Measurements from ENCODE around the gene NR2C2.

The NR2C2 gene

DNA sequence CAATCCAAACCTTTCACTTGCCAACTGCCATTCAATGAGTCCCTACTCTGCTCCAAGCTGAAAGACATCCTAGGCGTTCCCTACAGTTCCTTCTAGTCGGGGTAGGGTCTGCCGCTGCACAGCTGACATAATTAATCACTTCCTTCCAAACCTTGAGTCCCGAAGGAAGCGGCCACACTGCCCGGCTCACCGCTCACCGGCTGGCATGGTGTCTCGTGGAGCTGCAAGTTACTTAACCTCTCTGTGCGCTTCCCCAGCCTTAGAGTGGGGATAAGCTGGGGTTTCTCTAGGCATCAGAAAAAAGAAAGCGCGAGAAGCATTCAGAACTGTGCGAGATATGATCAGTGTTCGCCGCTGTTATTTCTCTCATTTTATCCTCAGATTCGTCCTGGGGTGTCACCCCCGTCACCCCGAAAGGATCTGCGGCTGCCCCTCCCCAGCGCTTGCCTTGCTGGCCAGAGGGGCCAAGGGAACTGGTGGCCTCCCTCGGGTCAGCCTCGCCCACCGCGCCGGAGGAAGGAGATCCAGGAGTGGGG, 117.0 kb downstream of the NR2C2 start:
- TF ChIP-seq, protein P1, sequence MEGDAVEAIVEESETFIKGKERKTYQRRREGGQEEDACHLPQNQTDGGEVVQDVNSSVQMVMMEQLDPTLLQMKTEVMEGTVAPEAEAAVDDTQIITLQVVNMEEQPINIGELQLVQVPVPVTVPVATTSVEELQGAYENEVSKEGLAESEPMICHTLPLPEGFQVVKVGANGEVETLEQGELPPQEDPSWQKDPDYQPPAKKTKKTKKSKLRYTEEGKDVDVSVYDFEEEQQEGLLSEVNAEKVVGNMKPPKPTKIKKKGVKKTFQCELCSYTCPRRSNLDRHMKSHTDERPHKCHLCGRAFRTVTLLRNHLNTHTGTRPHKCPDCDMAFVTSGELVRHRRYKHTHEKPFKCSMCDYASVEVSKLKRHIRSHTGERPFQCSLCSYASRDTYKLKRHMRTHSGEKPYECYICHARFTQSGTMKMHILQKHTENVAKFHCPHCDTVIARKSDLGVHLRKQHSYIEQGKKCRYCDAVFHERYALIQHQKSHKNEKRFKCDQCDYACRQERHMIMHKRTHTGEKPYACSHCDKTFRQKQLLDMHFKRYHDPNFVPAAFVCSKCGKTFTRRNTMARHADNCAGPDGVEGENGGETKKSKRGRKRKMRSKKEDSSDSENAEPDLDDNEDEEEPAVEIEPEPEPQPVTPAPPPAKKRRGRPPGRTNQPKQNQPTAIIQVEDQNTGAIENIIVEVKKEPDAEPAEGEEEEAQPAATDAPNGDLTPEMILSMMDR (IDR thresholded peaks at IDR 0.05; ENCODE audit: low read depth, low read length, missing control alignments): no peak
- peak overlapping the region; percentile 95 for H3K4me3 ChIP-seq (ENCODE audit: low read depth, low read length)
- H3K27me3 ChIP-seq (replicated peaks): no peaks in the 10 kb centered on the region
- no peak for DNase-seq
- peak overlapping the region; percentile 73 for H3K27ac ChIP-seq
- H3K36me3 ChIP-seq (replicated peaks): no peaks in the 10 kb centered on the region
- in situ Hi-C loops (cut with HindIII; ENCODE audit: low pct_ligation_motif_present, low sequenced_read_pairs): no loop called here

DNA sequence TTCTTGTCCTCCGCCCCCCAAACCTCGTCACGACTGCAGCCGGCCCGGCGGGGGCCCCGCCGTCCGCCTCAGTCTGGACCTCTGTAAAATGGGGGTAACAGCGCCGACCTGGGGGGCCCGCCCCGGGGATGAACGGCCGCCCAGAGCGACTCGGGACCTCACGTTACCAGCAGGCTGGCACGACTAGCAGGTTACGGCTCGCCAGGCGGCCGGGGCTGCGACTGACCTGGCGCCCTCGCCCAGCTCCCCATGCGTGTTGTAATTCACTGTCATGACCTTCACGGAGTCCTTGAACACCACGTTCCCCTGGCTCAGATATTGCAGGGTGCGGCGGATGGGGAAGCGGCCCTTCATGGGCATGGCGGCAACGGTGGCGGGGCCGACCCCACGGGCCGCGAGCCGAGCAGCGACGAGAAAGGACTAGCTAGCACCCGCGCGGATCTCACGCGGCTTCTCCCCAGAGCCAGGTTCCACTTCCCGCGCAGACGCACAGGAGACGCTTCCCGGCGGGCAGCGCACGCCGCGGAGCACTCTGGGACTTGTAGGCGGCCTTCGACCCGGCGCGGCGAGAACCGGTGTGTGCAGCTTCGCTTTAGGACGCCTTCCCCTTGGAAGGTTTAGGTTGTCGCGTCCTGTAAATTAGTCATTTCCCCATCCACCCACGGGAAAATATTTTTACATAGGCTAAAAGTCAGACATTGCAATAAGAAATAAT, 117.6 kb downstream of the NR2C2 start, which contains the start of gene MRPS25:
Gene MRPS25 (minus strand): TSS at position 481 of the 715 bp plus-strand sequence. CDS start 121 bp downstream, at position 360.
- in situ Hi-C loops (cut with HindIII; ENCODE audit: low pct_ligation_motif_present, low sequenced_read_pairs): no loop called here
- H3K36me3 ChIP-seq (replicated peaks): no peaks in the 10 kb centered on the region
- TF ChIP-seq, protein P1 (IDR thresholded peaks at IDR 0.05; ENCODE audit: low read depth, low read length, missing control alignments): no peak
- DNase-seq: peak; percentile 93
- H3K27me3 ChIP-seq (replicated peaks): no peaks in the 10 kb centered on the region
- H3K4me3 ChIP-seq (ENCODE audit: low read depth, low read length): peak within 1 kb of the TSS; percentile 95
- H3K27ac ChIP-seq: peak within 1 kb of the TSS; percentile 73

DNA sequence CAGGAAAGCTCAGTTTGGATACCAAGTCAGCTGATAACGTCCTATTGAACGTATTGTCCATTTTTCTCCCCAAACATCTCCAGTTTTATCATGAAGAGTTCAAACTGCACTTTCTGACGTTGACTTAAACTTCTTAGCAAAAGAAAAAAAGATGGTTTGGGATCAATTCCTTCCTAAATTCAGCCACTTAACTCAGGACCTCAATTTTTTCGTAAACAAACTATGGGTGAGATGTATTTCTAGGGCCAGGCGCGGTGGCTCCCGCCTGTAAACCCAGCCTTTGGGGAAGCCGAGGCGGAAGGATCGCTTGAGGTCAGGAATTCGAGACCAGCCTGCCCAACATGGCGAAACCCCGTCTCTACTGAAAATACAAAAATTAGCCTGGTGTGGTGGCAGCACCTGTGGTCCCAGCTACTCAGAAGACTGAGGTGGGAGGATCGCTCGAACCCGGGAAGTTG, 118.2 kb downstream of the NR2C2 start:
- Histone ChIP-seq H3K36me3 (replicated peaks) (no peaks in the 10 kb centered on the region), H3K27me3 (replicated peaks) (no peaks in the 10 kb centered on the region), H3K4me3 (ENCODE audit: low read depth, low read length) (peak overlapping the region; percentile 95), H3K27ac (peak overlapping the region; percentile 10)
- TF ChIP-seq, protein P1 (IDR thresholded peaks at IDR 0.05; ENCODE audit: low read depth, low read length, missing control alignments): no peak
- in situ Hi-C loops (cut with HindIII; ENCODE audit: low pct_ligation_motif_present, low sequenced_read_pairs): no loop called here
- DNase-seq: no peak

DNA sequence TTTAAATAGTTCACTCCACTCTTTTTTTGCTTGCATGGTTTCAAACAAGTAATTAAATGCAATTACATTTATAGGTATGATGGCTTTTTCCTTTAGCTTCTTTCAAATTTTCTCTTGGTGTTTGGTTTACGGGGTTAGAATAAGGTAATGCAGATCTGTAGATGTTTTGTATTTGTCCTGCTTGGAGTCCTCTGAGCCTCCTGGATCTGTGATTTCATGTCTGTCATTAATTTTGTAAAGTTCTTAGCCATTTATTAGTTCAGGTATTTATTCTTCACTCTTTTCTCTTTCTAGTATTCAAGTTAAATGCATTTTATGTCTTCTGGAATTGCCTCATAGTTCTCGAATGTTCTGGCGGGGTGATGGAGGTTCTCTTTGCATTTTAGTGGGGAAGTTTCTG, 119.1 kb downstream of the NR2C2 start:
- H3K27me3 ChIP-seq (replicated peaks): no peaks in the 10 kb centered on the region
- H3K27ac ChIP-seq: no peak overlapping the region
- in situ Hi-C loops (cut with HindIII; ENCODE audit: low pct_ligation_motif_present, low sequenced_read_pairs): no loop called here
- no peak overlapping the region for H3K4me3 ChIP-seq (ENCODE audit: low read depth, low read length)
- TF ChIP-seq, protein P1 (IDR thresholded peaks at IDR 0.05; ENCODE audit: low read depth, low read length, missing control alignments): no peak
- H3K36me3 ChIP-seq (replicated peaks): peaks cover 3% of the 10 kb centered on the region
- no peak for DNase-seq

DNA sequence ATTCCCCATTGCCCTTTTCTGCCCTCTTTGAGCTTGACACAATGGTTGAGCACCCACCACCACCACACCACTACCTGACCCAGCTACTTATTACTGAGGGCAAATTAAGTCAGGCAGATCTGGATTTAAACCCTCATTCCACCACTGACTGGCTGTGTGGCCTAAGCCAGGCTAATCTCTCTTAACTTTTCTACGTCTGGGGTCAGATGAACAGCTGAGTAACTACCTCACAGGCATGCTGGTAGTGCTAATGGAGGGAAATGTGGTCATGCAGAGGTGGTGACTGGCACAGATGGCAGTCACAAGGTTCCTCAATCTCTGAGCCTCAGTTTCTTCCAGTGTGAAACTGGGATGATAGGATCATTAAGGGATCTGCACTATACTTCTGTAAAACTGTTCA, 122.1 kb downstream of the NR2C2 start:
- H3K27ac ChIP-seq: no peak overlapping the region
- no peak for DNase-seq
- TF ChIP-seq, protein P1 (IDR thresholded peaks at IDR 0.05; ENCODE audit: low read depth, low read length, missing control alignments): no peak

More for the DNA sequence above, 122.1 kb downstream of the NR2C2 start:
- H3K36me3 ChIP-seq (replicated peaks): peaks cover 20% of the 10 kb centered on the region
- H3K27me3 ChIP-seq (replicated peaks): no peaks in the 10 kb centered on the region
- no peak overlapping the region for H3K4me3 ChIP-seq (ENCODE audit: low read depth, low read length)
- in situ Hi-C loops (cut with HindIII; ENCODE audit: low pct_ligation_motif_present, low sequenced_read_pairs): no loop called here
